C4-2B (cell line): ENCODE data around the gene ADCY1.

Source experiments
- CTCF ChIP-seq: fragments of 450-650 bp; conservative IDR thresholded peaks from 2 replicates; pipeline ENCODE4 v1.5.1; 2017; ENCODE audit warnings: mild to moderate bottlenecking
- ZFX ChIP-seq: fragments of 450-650 bp; IDR thresholded peaks from 2 replicates; pipeline ENCODE4 v1.6.1; 2017

DNA sequence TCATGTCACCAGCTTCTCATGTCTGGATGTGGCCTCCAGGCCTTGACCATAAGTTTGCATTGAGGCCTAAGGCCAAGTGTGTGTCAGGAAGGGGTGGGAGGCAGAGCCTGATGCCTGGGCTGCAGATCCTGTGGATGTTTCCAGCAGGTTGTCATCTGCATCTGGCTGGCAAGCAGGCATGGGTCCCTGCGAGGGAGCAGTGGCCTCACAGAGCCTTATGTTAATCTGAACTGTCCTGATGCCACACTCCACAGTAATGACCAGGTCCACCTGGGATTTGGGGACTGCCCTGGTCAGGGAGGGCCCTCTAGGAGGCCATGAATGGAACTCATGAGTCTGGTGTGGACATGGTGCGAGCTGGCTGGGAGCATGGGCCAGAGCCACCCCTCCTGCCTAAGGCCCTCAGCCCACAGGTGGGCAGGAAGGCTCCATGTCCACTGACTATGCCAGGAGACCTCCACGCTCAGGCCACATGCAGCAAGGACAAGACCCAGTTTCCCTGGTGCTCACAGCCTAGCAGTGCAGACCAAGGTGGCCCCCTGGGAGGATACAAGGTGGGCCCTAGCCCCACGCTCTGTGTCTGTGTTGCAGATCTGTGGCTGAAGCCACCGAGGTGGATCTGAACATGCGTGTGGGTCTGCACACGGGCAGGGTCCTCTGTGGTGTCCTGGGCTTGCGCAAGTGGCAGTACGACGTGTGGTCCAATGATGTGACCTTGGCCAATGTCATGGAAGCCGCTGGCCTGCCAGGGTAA, 83.1 kb downstream of the ADCY1 start:
- TF ChIP-seq CTCF (no peak), ZFX (no peak)
